NCI-H748 treated with DMSO at 0.1 percent for 48 hours (cell line): ENCODE data around the gene AGBL3.

Experiments
- DNase-seq: peaks from one replicate; lab custom pipeline; 2025; lab: John Stamatoyannopoulos, UW

Gene AGBL3

GRCh38 chr7:135147899-135148721, 161.8 kb downstream of the AGBL3 start, which contains the start of gene TMEM140:
Gene TMEM140, plus strand, starts transcription at chr7:135148072. Its CDS starts 16,370 bp downstream, at chr7:135164442.
- DNase-seq, result no peak

GRCh38 chr7:135150072-135150782, 163.9 kb downstream of the AGBL3 start:
- DNase-seq, result no peak

DNA sequence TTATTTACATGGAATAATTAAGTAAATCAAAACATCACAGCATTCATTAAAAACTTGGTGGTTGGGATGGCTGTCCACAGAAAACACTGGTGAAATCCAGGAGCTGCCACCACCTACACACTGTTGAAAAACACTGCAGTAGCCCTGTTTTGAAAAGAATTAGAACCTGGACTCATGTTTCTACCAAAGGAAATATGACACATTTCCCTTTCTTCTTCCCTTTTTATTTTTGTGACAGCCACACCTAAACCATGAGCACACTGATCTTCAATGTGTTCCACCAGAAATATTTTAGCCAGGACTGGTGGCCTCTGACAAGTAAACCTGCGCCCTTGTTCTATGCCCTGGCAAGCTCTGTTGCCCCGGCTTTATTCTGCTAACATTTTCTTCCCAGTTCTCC, 164.8 kb downstream of the AGBL3 start:
- no peak for DNase-seq

DNA sequence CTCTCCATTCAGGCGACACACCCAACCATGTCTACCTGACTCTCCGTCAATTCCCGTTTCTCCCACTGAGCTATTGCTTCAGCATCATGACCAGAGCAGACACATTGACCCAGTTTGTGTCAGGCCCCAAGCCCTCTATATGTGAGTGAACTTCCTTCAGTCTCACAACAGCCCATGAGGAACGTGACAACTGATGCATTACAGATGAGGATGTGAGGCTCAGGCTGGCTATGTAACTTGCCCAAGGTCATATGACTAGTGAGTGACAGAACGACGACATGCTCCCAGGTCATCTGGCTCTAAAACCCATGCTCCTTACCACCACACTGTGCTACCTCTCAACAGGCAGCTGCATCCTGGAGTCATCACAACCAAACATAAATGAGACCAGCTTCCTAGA, 165.2 kb downstream of the AGBL3 start:
- DNase-seq, result no peak

DNA sequence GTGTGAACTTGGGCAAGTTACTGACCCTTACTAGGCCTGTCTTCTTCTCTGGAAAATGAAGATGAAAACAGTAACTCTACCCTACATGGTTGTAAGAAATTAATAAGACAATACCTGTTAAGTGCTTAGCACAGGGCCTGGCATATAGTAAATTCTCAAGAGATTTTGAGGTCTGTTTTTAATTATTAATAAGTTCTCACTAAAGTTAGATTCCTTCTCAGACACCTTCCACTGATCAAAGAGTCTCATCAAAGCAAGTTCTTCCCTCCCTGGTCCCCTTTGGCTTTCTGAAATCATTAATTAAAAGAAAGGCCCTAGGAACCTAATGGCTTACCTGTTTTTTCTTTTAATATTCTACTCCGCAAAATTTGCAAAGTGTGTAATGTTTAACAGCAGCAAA, 166.1 kb downstream of the AGBL3 start:
- no peak for DNase-seq

- DNase-seq, result no peak
Measured at GRCh38 chr7:135154734-135155133, 168.4 kb downstream of the AGBL3 start.

DNA sequence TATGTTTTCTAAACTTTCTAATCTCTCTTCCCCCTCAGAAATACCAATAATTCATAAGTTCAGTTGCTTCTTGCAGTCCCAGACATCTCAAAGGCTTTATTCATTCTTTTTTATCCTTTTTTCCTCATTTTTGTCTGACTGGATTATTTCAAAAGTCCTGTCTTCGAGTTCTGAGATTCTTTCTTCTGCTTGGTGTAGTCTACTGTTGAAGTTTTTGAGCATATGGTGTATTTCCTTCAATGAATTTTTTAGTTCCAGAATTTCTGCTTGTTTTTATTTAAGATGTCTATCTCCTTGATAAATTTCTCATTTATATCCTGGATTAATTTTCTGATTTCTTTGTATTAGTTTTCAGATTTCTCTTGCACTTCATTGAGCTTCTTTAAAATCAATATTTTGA, 170.0 kb downstream of the AGBL3 start:
- no peak for DNase-seq

- DNase-seq, result no peak
Measured at GRCh38 chr7:135158141-135158655, 171.9 kb downstream of the AGBL3 start.

DNA sequence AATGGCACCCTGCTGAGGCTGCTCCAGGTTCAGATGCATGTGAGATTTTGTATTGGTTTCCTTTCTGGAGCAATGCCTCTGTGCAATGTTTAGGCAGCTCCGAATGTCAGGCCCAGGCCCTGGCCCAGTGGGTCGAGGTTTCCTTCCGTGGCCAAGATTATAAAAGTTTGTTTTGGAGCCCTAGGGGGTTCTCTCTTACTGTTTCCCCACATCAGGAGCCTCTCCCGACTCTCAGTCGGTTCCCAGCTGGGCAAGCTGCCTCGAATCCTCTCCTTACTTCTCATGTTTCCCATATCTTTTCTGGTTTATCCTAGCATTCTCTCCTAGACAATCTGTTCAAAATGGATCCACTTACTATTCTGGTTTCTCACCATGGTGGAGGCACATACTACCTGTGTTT, 172.6 kb downstream of the AGBL3 start:
- DNase-seq, result no peak

- no peak for DNase-seq
Measured at GRCh38 chr7:135159359-135160085, 173.2 kb downstream of the AGBL3 start.

- DNase-seq, result no peak
Measured at GRCh38 chr7:135160098-135160857, 174.0 kb downstream of the AGBL3 start.

DNA sequence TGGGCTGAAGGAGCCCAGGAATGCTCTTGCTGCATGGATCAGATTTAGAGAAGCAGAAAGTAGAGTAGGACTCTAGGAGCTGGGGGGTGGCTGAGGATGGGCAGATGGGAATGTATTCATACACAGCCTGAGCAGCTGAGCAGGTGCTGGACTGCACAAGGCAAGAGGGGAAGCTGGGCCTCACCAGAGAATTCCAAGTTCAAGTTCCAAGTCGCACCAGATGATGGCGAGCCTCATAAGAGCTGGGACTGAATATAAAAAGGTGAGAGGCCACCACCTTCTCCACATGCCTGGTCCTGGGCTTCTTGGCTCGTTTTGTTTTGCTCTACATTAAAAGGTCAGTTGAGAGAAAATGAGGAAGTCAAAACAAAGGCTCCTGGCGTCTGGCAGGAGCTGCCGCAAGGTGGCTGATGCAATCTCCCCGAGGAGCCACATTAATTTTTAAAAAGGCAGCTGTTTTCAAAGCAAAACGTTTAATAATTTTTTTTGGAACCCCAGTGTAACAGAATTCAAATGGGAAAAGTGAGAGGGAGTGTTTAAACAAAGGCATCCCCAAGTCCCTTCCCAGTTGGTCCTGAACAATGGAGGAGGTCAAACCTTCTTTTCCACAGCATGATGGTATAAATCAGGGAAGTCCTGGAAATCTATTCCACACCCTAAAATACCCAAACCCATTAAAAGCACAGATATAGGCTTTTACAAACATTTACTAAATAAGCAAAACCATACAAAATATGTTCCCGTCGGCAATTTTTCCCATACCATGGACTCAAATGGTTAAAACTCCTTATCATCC, 174.7 kb downstream of the AGBL3 start:
- no peak for DNase-seq

- DNase-seq, result no peak
Measured at GRCh38 chr7:135161669-135162068, 175.4 kb downstream of the AGBL3 start.

- DNase-seq, result no peak
Measured at GRCh38 chr7:135162382-135163001, 176.2 kb downstream of the AGBL3 start.

DNA sequence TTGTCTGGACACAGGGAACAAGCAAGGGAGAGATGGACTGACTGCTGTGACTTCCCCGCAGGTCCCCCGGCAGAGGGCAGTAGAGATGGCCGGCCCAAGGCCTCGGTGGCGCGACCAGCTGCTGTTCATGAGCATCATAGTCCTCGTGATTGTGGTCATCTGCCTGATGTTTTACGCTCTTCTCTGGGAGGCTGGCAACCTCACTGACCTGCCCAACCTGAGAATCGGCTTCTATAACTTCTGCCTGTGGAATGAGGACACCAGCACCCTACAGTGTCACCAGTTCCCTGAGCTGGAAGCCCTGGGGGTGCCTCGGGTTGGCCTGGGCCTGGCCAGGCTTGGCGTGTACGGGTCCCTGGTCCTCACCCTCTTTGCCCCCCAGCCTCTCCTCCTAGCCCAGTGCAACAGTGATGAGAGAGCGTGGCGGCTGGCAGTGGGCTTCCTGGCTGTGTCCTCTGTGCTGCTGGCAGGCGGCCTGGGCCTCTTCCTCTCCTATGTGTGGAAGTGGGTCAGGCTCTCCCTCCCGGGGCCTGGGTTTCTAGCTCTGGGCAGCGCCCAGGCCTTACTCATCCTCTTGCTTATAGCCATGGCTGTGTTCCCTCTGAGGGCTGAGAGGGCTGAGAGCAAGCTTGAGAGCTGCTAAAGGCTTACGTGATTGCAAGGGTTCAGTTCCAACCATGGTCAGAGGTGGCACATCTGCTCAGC, 178.2 kb downstream of the AGBL3 start:
- no peak for DNase-seq

- DNase-seq, result no peak
Measured at GRCh38 chr7:135165862-135166261, 179.6 kb downstream of the AGBL3 start.

DNA sequence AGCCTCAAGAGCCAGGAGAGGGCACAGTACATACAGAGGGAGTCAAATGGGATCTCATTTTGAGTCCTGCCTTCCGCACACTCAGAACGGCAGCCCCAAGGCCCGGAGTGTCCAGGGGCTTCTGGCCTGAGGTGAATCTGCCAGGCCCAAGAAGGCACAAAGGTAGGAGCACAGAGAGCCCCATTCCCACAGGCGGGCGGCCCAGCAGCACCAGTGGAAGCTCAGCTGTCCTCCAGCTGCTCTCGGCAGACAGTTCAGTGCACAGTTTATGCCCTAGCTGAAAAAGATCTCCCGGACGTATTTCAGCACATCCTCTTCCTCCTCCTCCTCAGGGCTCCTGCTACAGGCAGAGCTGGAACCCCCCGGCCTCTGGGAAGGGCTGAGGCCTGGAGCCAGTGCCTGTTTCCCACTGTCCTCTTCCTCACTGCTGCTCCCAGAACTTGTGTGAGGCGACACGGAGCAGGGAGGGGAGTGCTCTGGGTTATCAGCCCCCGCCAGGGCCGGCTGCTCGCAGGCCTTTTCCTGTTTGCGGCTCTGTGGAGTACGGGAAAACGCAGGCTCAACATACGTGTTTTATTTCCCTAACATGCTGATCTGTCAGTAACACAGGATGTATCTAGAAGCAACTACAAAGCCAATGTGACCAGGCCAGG, 180.2 kb downstream of the AGBL3 start:
- DNase-seq, result no peak

DNA sequence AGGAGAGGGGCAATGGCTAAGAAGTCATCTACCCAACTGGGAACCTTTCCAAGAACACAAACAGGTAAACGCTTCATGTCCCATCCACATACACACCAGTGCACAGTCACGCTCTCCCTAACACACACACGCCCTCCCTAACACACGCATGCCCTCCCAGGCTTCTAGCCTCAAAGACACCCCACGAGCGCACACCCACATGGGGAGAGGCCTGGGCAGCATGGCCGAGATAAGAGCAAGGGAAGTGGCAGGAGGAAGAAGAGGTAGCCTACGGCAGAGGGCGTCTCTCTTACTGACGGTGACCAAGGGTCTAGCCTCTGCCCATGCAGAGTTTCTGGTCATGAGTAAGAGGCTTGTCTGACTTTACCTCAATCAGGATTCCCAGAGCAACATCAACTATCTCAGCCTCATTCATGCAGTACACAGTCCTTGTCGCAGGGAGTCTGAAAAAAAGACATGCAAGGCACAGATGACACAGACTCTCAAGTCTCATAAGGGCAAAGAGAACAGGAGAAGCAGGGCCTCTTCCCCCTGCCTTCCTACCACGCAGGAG, 181.1 kb downstream of the AGBL3 start:
- DNase-seq, result no peak

GRCh38 chr7:135168001-135168400, 181.7 kb downstream of the AGBL3 start:
- no peak for DNase-seq
